Measurements from ENCODE around the gene LATS1. TPM values are rescaled to one million over a fixed set of nuclear protein-coding genes. Genes with fewer than 3 reads are reported as not detected.

Gene LATS1
- total and polyA plus RNA-seq, 2 of the 8 experiments (the other 6 are each of a cell fraction or from before 2014, with no cell fraction given): 8.9 to 21.7 TPM

GRCh38 chr6:149746147-149746946, 28.4 kb upstream of the LATS1 start, which contains the start of gene NUP43 (continued):
- TF ChIP-seq E2F6 (IDR thresholded peaks at IDR 0.05) (peak; percentile 51; the same call in 1 of the 2 replicates), RBBP5 (IDR thresholded peaks at IDR 0.05; ENCODE audit: borderline replicate concordance, low read depth, low read length) (peak; percentile 78; the same call in 1 of the 2 replicates), KDM5A (IDR thresholded peaks at IDR 0.05; ENCODE audit: low read length) (peak; percentile 36), CREB1 (IDR thresholded peaks at IDR 0.05) (peak; percentile 76), FOSL1 (IDR thresholded peaks at IDR 0.05; ENCODE audit: insufficient read depth, low read depth, low read length) (no peak), SIN3A (conservative IDR thresholded peaks at IDR 0.05 in 1 of 2, IDR thresholded peaks at IDR 0.05 in 1 of 2; ENCODE audit: low read depth in 1 of 2, low read length in 2 of 2) (peak in 1 of 2 experiments; percentile 85; a peak in 2 of 4 replicates), RXRA (IDR thresholded peaks at IDR 0.05; ENCODE audit: insufficient read depth, low read depth, low read length) (no peak), KDM4A (IDR thresholded peaks at IDR 0.05; ENCODE audit: low read depth, low read length, severe bottlenecking) (peak; percentile 65), ASH2L (IDR thresholded peaks at IDR 0.05; ENCODE audit: low read length) (peak; percentile 83), POLR2AphosphoS5 (IDR thresholded peaks at IDR 0.05; ENCODE audit: low read depth, low read length) (peak; percentile 73), SIX5 (IDR thresholded peaks at IDR 0.05; ENCODE audit: low read depth, low read length) (no peak), SUZ12 (IDR thresholded peaks at IDR 0.05; ENCODE audit: low read length) (no peak), TAF1 (IDR thresholded peaks at IDR 0.05; ENCODE audit: low read depth, low read length) (peak; percentile 82)

All from H1 (cell line).